ENCODE results near the gene ATP2B2.

DNA sequence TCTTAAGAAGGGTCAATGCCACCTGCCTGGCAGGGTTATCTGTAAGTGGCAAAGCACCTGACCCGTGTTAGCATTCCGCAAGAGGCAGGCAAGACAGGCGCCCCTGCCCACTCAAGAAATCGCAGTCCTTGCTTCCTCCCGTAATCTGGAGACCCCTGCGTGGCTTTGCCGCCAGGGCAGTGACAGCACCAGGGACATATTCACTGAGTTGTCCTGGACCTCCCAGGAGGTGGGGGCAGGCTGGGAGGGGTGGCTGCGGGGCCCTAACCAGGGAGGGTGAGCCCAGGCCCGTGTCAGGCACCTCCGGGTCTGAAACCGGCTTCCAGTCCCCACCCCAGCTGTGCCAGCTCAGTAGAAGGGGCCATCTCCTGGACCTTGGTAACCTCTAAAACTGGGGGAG lies 168.6 kb downstream of the ATP2B2 start:
- TF ChIP-seq POLR2A (IDR thresholded peaks at IDR 0.05; ENCODE audit: low read length) (no peak), GATA1 (IDR thresholded peaks at IDR 0.05; ENCODE audit: low read depth, low read length) (no peak)

Measured in erythroblast (primary cell).